Epithelial cell of prostate (primary cell): Measurements from ENCODE around the gene IQGAP2.

ENCODE experiments used
- DNase-seq: peaks from one replicate; pipeline ENCODE4 v3.0.0-alpha.2; 2011; ENCODE audit warnings: low read depth, low spot score
- H3K27ac ChIP-seq: fragments of 450-650 bp; 2 replicates; pipeline ENCODE4 v1.5.1; 2017; ENCODE audit warnings: mild to moderate bottlenecking

Gene IQGAP2

GRCh38 chr5:76380346-76381066, 22.6 kb upstream of the IQGAP2 start:
- DNase-seq: no peak
- H3K27ac ChIP-seq: no peak overlapping the region

DNA sequence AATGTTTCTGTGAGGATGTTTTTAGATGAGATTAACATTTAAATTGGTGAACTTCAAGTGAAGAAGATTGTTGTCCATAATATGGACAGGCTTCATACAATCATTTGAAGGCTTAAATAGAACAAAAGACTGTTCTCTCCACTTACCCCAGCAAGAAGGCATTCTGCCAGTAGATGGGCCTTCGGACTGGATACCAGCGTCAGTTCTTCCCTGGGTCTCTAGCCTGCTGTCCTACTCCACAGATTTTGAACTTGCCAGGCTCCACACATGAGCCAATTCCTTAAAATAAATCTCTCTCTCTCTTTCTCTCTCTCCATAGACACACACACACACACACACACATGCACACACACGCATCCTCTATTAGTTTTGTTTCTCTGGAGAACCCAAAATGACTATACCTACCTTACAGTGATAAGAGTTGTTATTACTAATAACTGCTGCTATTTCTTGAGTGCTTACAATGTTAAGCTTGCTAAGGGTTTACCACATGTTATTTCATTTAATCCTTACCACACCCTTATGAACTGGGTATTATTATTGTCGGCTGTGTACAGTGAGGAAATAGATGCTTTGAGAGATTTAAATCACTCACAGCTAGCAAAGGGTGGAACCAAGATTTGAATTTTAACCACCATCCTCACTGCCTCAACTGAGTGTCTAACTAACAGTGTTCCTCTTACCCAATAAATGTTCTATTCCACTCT, 19.8 kb upstream of the IQGAP2 start:
- no peak for DNase-seq
- no peak overlapping the region for H3K27ac ChIP-seq

DNA sequence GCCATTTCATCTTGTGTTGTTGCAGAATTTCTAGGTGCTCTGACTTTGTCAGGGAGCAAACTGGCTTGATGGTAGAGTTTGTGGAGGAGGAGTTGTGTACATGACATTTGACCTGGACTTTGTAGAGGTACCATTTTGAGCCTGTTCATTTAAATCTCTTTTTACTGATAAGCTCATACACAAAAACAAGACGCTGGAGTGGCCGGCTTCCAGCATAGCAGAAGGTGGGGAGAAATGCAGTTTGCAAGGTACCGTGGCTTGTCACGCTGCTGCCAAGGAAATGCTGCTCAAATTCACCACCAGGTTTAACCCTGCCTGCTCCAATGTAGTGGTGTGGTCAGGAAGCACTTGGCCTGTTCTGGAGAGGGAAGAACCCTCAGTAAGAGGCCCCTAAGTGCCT, 18.9 kb upstream of the IQGAP2 start:
- no peak for DNase-seq
- H3K27ac ChIP-seq: no peak overlapping the region

- DNase-seq: no peak
- no peak overlapping the region for H3K27ac ChIP-seq
These were observed 18.4 kb upstream of the IQGAP2 start for GRCh38 chr5:76384705-76385104.

GRCh38 chr5:76385540-76385939, 17.5 kb upstream of the IQGAP2 start:
- no peak for DNase-seq
- H3K27ac ChIP-seq: no peak overlapping the region

- DNase-seq: no peak
These were observed 16.7 kb upstream of the IQGAP2 start for GRCh38 chr5:76386360-76386759.

DNA sequence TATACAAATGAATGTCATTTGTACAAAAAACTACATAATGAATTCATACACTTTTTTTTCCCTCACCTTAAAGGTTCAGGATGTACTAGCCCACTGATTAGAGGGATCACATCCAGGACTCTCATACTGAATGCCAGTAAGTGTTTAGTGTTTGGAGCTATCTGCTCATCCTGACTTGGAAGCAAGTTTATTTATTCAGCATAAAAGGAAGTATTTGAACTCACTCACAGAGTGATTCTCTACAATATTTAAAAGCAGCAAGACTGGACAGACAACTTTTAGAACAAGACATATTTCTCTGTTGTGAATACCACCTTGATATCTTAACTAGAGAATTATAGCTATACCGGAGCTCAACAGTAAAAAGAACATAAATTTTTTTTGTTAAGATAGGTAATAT, 14.8 kb upstream of the IQGAP2 start:
- no peak for DNase-seq
- no peak overlapping the region for H3K27ac ChIP-seq

More at GRCh38 chr5:76386360-76386759, 16.7 kb upstream of the IQGAP2 start:
- H3K27ac ChIP-seq: no peak overlapping the region

DNA sequence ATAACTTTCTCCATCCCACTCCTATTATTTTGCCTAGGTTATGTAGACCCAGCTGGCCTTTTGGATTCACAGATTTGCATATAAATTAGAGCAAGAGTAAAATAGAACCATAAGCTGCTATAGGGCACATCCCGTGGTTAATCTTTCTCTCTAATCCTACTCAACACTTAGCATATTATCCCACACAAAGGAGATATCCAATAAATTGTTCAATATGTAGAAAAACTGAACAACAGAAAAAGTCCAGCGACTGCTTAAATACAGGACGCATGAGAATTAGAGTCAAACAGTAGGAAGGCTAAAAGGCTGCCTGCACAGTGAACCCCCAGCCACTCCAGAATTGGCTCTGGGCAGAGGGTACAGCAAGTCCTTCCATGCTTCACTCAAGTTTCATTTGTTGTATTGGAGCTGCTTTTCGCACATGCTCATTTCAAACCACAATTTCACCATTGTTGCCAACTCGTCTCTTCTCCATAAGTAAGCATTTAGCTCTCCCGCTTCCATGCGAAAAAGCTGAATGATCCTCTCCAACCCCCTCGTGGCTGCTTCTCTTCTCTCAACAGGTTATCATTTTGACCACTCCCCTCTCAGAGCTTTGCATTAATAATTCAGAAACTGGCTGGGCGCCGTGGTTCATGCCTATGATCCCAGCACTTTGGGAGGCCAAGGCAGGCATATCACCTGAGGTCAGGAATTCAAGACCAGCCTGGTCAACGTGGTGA, 14.1 kb upstream of the IQGAP2 start:
- DNase-seq: no peak
- no peak overlapping the region for H3K27ac ChIP-seq

GRCh38 chr5:76389513-76390154, 13.5 kb upstream of the IQGAP2 start:
- DNase-seq: no peak
- no peak overlapping the region for H3K27ac ChIP-seq

- no peak overlapping the region for H3K27ac ChIP-seq
These were observed 12.1 kb upstream of the IQGAP2 start for GRCh38 chr5:76391014-76391413.

DNA sequence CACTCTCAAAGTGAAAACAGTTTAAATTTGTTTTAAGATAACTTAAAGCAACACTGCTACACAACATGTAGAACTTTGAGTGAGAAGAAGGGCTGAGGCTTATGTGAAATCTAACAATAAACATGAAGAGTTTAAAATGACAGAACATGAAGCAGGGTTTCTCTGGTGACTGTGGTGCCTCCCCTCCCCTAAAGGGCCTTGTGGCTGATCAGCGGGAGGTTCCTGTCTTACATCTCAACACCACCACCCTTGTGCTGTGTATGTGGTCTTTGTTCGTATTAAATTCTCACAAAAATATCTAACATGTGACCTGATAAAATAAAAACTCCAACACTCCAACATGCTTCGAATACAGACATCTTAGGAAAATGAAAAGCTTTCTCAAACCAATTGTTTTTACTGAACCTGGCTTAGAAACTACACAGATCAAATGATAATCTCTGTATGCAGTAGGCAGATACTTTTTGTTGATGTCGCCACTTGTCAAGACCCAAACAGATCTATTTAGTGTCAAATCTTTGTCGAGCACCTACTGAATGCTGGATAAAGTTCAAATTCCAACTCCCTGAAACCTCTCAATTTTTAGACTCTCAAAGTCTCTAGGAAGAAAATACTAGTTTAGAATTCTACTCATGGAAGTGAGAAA, 9.9 kb upstream of the IQGAP2 start:
- no peak overlapping the region for H3K27ac ChIP-seq
- DNase-seq: no peak

More at GRCh38 chr5:76391014-76391413, 12.1 kb upstream of the IQGAP2 start:
- DNase-seq: no peak

- H3K27ac ChIP-seq: no peak overlapping the region
- no peak for DNase-seq
These were observed 5.9 kb upstream of the IQGAP2 start for GRCh38 chr5:76397200-76397599.

GRCh38 chr5:76399268-76399667, 3.8 kb upstream of the IQGAP2 start:
- DNase-seq: no peak
- no peak overlapping the region for H3K27ac ChIP-seq

DNA sequence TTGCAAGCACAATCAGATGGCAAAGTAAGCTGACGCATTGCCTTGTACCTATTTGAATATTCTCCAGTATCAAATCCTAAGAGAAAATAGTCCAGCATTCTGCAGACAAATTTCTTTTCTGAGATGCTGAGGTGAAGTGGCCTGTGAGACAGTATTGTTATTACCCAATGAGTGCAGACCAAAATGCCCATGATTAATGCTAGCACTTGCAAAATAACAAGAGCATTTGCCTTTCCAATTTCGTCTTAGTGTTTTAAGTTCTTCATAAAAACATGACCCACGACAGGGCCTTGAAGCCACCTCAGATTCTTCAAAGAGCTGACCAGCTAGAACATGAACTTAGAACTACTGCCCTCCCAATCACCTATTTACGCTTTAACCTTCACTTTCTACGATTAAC, 2.6 kb upstream of the IQGAP2 start:
- DNase-seq: no peak
- no peak overlapping the region for H3K27ac ChIP-seq

GRCh38 chr5:76401801-76402250, 1.3 kb upstream of the IQGAP2 start:
- no peak overlapping the region for H3K27ac ChIP-seq
- no peak for DNase-seq

GRCh38 chr5:76402251-76402885, 717 bp upstream of the IQGAP2 start:
- DNase-seq: no peak
- H3K27ac ChIP-seq: no peak overlapping the region

DNA sequence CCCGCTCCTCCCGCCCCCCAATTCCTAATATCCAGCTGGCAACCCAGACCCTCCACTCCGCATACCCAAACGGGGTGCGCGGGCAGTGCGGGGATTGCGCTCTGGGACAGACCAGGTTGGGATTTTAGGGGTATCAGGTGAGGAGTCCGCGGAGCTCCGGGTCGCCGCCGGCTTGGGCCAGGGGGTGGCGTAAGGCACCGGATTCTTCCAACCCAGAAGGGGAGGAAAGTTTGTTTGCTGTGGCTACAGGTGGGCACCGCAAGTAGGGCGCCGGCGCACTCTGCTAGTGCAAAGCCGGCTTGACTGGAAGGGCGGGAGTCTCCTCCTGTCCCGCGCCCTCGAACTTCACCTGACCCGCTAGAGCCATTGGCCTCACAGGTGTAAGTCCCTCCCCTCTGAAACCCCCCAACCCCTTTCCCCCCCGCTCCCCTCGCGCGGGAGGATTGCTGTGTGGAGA, 709 bp downstream of the IQGAP2 start:
- no peak overlapping the region for H3K27ac ChIP-seq
- DNase-seq: no peak

DNA sequence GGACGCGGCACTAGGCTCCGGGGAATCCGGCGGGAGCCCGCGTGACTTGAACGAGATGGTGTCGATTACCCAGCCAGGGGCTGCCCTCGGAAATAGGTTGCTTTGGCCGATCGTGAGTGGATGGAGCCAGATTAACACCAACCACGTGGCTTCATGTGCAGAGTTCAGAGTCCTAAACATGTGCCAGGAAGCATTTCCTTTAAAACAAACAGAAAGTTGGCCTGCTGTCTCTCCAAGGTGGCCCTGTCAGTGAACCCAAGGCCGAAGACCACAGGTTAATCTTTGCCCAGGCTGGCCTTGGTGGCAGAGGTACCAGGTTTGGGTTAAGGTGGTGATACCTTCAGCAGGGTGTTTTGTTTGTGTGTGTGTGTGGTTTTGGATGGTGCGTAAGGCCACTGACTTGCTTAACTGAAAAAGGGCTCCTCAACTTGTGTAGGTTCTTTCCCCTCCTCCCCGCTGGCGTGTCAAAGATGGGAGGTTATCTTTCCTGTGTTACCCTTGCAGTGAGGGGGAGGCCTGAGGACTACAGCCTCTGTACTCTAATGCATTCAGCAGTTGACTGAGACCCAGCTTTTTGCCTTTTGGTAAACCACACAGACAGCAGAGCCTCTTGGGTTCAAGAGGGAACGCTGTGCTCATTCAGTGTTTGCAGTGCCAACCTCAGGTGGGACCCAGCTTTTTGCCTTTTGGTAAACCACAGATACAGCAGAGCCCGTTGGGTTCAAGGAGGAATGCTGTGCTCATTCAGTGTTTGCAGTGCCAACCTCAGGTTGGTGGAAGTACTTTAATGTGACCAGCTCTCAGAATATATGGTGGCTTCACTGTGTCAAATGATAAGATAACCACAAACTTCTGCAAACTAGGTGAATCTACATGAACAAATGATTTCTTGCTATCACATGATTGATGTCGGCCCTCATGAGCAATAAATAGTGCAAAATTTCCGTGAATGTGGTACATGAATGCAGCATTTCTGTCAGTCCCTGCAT, 1.4 kb downstream of the IQGAP2 start:
- no peak for DNase-seq
- H3K27ac ChIP-seq: no peak overlapping the region
